Measurements from ENCODE around the gene SLC6A3. TPM values are rescaled to one million over a fixed set of nuclear protein-coding genes. Genes with fewer than 3 reads are reported as not detected.

The SLC6A3 gene
- total and polyA plus RNA-seq, 9 donors: 0.05 to 0.62 (median 0.40) TPM

DNA sequence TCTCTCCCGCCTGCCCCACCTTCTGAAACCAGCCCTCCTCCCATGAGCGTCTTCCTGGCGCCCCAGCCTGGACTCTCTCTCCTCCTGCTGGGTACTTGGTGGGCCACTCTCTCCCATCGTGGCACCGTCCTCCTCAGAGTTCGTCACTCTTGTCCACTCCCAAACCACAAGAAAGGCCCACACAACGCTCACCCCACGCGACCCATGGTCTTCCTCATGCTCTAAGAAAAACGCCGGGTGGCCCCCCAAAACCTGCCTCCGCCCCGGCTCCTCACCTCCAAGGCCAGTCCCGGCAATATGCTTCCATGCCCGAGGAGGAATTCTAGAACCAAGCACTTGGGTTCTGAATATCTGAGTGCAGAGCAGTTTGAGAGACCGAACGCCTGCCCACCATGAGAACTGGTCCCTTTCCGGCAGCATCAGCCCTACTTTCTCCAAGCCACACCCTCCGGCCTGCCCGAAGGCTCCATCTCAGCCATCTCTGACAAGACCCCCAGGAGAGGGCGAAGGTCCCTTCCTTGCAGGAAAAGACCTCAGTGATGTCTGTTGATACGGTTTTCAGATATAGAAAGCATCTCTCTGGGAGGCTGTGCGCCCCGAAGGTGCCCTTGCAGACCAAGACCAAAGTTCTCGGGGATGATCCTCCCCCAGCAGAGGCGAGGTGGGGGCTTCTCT is 15.0 kb downstream of the SLC6A3 start:
- no peaks in the 10 kb centered on the region for H3K27me3 ChIP-seq
- no peak overlapping the region for H3K4me3 ChIP-seq
- H3K4me1 ChIP-seq (ENCODE audit: insufficient read depth): no peaks in the 10 kb centered on the region
- H3K9me3 ChIP-seq: peaks cover 0 to 7% of the 10 kb centered on the region in 2 donors
- intact Hi-C loops (cut with DNase I): loop anchor here in 1 of 4 donors (10.0 kb wide), 1 partner anchor 595 kb away; no protein-coding TSS in a partner anchor
- DNase-seq: peak in 1 of 5 donors; percentile 25
- 84 to 89% (median 88%) methylated on average over 26 of the region's 26 CpGs for WGBS, 3 donors
- H3K36me3 ChIP-seq: no peaks in the 10 kb centered on the region
- H3K27ac ChIP-seq: no peak overlapping the region
- TF ChIP-seq, protein P1, sequence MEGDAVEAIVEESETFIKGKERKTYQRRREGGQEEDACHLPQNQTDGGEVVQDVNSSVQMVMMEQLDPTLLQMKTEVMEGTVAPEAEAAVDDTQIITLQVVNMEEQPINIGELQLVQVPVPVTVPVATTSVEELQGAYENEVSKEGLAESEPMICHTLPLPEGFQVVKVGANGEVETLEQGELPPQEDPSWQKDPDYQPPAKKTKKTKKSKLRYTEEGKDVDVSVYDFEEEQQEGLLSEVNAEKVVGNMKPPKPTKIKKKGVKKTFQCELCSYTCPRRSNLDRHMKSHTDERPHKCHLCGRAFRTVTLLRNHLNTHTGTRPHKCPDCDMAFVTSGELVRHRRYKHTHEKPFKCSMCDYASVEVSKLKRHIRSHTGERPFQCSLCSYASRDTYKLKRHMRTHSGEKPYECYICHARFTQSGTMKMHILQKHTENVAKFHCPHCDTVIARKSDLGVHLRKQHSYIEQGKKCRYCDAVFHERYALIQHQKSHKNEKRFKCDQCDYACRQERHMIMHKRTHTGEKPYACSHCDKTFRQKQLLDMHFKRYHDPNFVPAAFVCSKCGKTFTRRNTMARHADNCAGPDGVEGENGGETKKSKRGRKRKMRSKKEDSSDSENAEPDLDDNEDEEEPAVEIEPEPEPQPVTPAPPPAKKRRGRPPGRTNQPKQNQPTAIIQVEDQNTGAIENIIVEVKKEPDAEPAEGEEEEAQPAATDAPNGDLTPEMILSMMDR (IDR thresholded peaks at IDR 0.05): no peak
- TF ChIP-seq EP300 (IDR thresholded peaks at IDR 0.05): no peak
- TF ChIP-seq POLR2A (IDR thresholded peaks at IDR 0.05): no peak

DNA sequence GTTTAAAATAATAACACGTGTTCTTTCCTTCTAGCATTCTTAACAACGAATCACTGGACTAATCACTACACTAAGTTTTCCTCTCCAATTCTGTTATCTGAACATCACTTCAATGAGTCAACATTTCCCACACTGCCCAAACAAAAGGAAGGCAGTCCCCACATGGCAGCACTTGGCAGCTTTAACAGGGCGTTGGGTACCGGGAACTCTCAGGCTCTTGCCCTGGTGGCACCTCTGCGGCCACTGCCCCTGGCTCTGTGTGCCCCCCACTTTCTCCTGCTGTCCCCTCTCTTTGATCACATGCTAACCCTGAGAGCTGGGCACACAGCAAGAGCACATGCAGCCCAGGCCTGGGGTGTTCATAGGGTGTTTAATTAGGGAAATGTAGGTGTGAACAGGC is 15.7 kb downstream of the SLC6A3 start:
- Histone ChIP-seq H3K27ac (no peak overlapping the region), H3K4me1 (ENCODE audit: insufficient read depth) (no peaks in the 10 kb centered on the region), H3K4me3 (no peak overlapping the region), H3K27me3 (no peaks in the 10 kb centered on the region), H3K9me3 (peaks cover 0 to 7% of the 10 kb centered on the region in 2 donors), H3K36me3 (no peaks in the 10 kb centered on the region)
- TF ChIP-seq EP300 (IDR thresholded peaks at IDR 0.05) (no peak), POLR2A (IDR thresholded peaks at IDR 0.05) (no peak)
- TF ChIP-seq, protein P1 (IDR thresholded peaks at IDR 0.05): no peak
- intact Hi-C loops (cut with DNase I): no loop called here
- WGBS, 3 donors: 94 to 98% (median 96%) methylated on average over 5 of the region's 5 CpGs
- peak in 1 of 5 donors; percentile 6 for DNase-seq

DNA sequence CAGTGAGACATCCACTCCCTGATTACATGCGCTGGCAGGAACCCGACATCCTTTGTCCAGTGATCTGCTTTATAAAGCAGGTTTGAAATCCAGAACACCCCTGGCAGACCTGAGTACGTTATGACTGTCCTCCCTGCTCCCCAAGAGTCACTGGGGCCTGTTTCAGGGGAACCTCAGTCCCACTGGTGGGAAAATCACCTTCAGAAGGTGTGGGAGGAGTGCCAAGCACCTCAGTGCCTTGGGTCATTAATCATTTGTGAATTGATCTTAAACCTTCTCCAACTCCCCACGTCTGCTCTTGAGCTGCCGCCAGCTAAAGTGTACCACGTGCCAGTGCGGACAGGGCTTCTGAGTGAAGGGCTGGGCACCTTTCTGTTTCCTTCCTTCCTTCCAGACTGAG is 16.2 kb downstream of the SLC6A3 start:
- no peaks in the 10 kb centered on the region for H3K36me3 ChIP-seq
- no peak overlapping the region for H3K4me3 ChIP-seq
- no peaks in the 10 kb centered on the region for H3K27me3 ChIP-seq
- no peak overlapping the region for H3K27ac ChIP-seq
- TF ChIP-seq EP300 (IDR thresholded peaks at IDR 0.05) (no peak), POLR2A (IDR thresholded peaks at IDR 0.05) (no peak)
- TF ChIP-seq, protein P1 (IDR thresholded peaks at IDR 0.05): no peak
- intact Hi-C loops (cut with DNase I): no loop called here
- WGBS, 3 donors: 83 to 86% (median 85%) methylated on average over 7 of the region's 7 CpGs
- peaks cover 0 to 7% of the 10 kb centered on the region in 2 donors for H3K9me3 ChIP-seq
- no peaks in the 10 kb centered on the region for H3K4me1 ChIP-seq (ENCODE audit: insufficient read depth)
- DNase-seq: peak in 1 of 5 donors; percentile 10

DNA sequence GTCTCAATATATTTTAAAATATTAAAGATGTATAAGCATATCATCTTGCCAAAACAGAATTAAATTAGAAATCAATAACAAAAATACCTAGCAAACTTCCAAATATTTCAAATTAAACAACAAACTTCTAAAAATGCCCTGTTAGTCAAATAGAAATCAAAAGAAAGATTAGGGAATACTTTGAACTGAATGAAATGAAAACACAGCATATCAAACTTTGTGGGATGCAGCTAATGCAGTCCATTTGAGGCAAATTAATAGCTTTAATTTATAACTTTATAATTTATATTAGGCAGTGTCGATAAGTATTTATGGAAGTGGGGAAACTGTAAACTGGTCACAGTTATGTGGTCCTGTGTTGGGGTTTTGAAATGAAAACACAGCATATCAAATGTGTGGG is 17.1 kb downstream of the SLC6A3 start:
- TF ChIP-seq, protein P1 (IDR thresholded peaks at IDR 0.05): no peak
- TF ChIP-seq POLR2A (IDR thresholded peaks at IDR 0.05): no peak
- WGBS, 3 donors: 65 to 81% (median 79%) methylated on average over 1 of the region's 1 CpG

More for the DNA sequence above, 17.1 kb downstream of the SLC6A3 start:
- no peaks in the 10 kb centered on the region for H3K4me1 ChIP-seq (ENCODE audit: insufficient read depth)
- no peaks in the 10 kb centered on the region for H3K27me3 ChIP-seq
- H3K36me3 ChIP-seq: no peaks in the 10 kb centered on the region
- no peak for DNase-seq
- H3K27ac ChIP-seq: no peak overlapping the region
- no peak overlapping the region for H3K4me3 ChIP-seq
- H3K9me3 ChIP-seq: peaks cover 0 to 7% of the 10 kb centered on the region in 2 donors
- intact Hi-C loops (cut with DNase I): no loop called here

Measured in ovary (tissue), 9 donors.